ENCODE measurements around the gene SNAI1.

The SNAI1 gene

DNA sequence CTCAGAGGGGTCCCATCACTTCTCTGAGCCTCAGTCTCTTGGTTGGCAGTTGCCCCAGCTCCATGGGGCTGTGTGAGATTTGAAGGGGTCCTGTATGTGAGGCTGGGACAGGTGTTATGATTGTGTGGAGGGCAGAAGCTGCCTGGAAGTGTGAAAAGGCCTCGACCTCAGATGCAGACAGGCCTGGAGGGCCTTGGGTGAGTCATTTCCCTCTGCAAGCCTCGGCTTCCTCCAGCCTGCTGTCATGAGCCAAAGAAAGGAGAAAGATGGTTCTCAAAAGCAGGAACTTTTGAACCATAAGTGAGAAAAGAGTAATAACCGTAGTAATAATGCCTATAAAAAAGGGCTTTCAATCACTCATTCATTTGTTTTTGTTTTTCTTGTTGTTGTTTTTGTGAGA lies 37.5 kb downstream of the SNAI1 start:
- ATAC-seq, result peak; percentile 32; the same call in 1 of the 3 replicates
- TF ChIP-seq ZFP3 (CRISPR knock-in tag; IDR thresholded peaks at IDR 0.05) (no peak), RARB (CRISPR knock-in tag; IDR thresholded peaks at IDR 0.05) (no peak), ISL1 (CRISPR knock-in tag; IDR thresholded peaks at IDR 0.05) (no peak), TCF4 (CRISPR knock-in tag; IDR thresholded peaks at IDR 0.05; ENCODE audit: borderline replicate concordance) (no peak), ZNF70 (CRISPR knock-in tag; IDR thresholded peaks at IDR 0.05) (no peak), SNAI2 (CRISPR knock-in tag; IDR thresholded peaks at IDR 0.05) (no peak), PPARA (CRISPR knock-in tag; IDR thresholded peaks at IDR 0.05; ENCODE audit: borderline replicate concordance) (no peak), ZNF565 (CRISPR knock-in tag; conservative IDR thresholded peaks at IDR 0.05; ENCODE audit: low read depth) (no peak), ARNTL (CRISPR knock-in tag; IDR thresholded peaks at IDR 0.05; ENCODE audit: borderline replicate concordance, low read depth) (no peak), OSR1 (CRISPR knock-in tag; IDR thresholded peaks at IDR 0.05) (no peak)
- TF ChIP-seq, protein P1, sequence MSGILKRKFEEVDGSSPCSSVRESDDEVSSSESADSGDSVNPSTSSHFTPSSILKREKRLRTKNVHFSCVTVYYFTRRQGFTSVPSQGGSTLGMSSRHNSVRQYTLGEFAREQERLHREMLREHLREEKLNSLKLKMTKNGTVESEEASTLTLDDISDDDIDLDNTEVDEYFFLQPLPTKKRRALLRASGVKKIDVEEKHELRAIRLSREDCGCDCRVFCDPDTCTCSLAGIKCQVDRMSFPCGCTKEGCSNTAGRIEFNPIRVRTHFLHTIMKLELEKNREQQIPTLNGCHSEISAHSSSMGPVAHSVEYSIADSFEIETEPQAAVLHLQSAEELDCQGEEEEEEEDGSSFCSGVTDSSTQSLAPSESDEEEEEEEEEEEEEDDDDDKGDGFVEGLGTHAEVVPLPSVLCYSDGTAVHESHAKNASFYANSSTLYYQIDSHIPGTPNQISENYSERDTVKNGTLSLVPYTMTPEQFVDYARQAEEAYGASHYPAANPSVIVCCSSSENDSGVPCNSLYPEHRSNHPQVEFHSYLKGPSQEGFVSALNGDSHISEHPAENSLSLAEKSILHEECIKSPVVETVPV (CRISPR knock-in tag; IDR thresholded peaks at IDR 0.05), result no peak
- TF ChIP-seq, protein P2, sequence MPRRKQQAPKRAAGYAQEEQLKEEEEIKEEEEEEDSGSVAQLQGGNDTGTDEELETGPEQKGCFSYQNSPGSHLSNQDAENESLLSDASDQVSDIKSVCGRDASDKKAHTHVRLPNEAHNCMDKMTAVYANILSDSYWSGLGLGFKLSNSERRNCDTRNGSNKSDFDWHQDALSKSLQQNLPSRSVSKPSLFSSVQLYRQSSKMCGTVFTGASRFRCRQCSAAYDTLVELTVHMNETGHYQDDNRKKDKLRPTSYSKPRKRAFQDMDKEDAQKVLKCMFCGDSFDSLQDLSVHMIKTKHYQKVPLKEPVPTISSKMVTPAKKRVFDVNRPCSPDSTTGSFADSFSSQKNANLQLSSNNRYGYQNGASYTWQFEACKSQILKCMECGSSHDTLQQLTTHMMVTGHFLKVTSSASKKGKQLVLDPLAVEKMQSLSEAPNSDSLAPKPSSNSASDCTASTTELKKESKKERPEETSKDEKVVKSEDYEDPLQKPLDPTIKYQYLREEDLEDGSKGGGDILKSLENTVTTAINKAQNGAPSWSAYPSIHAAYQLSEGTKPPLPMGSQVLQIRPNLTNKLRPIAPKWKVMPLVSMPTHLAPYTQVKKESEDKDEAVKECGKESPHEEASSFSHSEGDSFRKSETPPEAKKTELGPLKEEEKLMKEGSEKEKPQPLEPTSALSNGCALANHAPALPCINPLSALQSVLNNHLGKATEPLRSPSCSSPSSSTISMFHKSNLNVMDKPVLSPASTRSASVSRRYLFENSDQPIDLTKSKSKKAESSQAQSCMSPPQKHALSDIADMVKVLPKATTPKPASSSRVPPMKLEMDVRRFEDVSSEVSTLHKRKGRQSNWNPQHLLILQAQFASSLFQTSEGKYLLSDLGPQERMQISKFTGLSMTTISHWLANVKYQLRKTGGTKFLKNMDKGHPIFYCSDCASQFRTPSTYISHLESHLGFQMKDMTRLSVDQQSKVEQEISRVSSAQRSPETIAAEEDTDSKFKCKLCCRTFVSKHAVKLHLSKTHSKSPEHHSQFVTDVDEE (CRISPR knock-in tag; IDR thresholded peaks at IDR 0.05), result no peak
- TF ChIP-seq, protein P3, sequence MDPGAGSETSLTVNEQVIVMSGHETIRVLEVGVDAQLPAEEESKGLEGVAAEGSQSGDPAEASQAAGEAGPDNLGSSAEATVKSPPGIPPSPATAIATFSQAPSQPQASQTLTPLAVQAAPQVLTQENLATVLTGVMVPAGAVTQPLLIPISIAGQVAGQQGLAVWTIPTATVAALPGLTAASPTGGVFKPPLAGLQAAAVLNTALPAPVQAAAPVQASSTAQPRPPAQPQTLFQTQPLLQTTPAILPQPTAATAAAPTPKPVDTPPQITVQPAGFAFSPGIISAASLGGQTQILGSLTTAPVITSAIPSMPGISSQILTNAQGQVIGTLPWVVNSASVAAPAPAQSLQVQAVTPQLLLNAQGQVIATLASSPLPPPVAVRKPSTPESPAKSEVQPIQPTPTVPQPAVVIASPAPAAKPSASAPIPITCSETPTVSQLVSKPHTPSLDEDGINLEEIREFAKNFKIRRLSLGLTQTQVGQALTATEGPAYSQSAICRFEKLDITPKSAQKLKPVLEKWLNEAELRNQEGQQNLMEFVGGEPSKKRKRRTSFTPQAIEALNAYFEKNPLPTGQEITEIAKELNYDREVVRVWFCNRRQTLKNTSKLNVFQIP (CRISPR knock-in tag; IDR thresholded peaks at IDR 0.05; ENCODE audit: borderline replicate concordance, low read depth), result no peak

DNA sequence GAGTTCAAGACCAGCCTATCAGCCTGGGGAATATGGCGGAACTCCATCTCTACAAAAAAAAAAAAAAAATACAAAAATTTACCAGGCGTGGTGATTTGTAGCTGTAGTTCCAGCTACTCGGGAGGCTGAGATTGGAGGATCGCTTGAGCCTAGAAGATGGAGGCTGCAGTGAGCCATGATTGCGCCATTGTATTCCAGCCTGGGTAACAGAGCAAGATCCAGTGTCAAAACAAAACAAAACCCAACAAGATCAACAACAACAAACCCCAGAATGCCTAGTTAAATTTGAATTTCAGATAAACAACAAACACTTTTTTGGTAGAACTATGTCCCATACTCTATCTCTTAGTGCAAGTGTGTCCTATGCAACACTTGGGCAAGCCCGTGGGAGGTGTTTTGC lies 39.9 kb downstream of the SNAI1 start:
- TF ChIP-seq, protein P4, sequence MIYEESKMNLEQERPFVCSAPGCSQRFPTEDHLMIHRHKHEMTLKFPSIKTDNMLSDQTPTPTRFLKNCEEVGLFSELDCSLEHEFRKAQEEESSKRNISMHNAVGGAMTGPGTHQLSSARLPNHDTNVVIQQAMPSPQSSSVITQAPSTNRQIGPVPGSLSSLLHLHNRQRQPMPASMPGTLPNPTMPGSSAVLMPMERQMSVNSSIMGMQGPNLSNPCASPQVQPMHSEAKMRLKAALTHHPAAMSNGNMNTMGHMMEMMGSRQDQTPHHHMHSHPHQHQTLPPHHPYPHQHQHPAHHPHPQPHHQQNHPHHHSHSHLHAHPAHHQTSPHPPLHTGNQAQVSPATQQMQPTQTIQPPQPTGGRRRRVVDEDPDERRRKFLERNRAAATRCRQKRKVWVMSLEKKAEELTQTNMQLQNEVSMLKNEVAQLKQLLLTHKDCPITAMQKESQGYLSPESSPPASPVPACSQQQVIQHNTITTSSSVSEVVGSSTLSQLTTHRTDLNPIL (CRISPR knock-in tag; IDR thresholded peaks at IDR 0.05; ENCODE audit: low read depth), result no peak
- TF ChIP-seq CSDC2 (CRISPR knock-in tag; IDR thresholded peaks at IDR 0.05), result no peak
- no peak for TF ChIP-seq ARNTL (CRISPR knock-in tag; IDR thresholded peaks at IDR 0.05; ENCODE audit: borderline replicate concordance, low read depth)
- ATAC-seq, result no peak

DNA sequence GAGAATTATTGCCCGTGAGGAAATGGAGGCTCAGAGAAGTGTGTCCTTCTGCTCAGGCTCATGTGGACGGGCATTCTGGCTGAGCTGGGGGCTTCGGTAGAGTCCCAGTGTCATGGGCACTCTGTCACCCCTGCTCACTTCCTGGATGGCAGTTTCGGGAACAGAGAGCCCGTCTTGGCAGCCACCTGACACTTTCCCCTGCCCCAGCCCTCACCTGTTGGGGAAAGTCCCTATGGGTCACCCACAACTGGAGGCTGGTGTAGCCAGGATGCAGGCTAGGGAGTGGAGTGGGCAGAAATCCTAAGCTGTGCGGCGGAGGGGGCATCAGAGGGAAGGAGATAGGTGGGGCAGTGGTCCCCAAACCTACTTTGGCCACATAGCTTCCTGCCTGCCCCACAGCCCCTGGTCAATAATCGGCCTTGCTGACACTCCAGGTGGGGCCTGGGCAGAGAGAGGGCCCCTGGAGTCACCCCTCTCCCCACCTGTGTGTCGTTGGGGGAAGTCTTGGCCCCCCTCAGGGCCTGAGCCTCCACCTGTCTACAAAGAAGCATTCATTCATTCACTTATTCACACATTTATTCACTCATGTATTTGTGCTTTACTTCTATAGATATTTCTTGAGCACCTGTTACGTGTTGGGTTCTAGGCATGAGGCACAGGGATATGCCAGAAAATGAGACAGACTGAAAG lies 40.5 kb downstream of the SNAI1 start:
- no peak for ATAC-seq
- no peak for TF ChIP-seq ESRRG (CRISPR knock-in tag; IDR thresholded peaks at IDR 0.05)
- TF ChIP-seq ZFP3 (CRISPR knock-in tag; IDR thresholded peaks at IDR 0.05), result no peak
- TF ChIP-seq OSR1 (CRISPR knock-in tag; IDR thresholded peaks at IDR 0.05), result no peak
- TF ChIP-seq CSDC2 (CRISPR knock-in tag; IDR thresholded peaks at IDR 0.05), result no peak
- no peak for TF ChIP-seq ZFP30 (CRISPR knock-in tag; IDR thresholded peaks at IDR 0.05)
- no peak for TF ChIP-seq GLIS3 (CRISPR knock-in tag; IDR thresholded peaks at IDR 0.05)

DNA sequence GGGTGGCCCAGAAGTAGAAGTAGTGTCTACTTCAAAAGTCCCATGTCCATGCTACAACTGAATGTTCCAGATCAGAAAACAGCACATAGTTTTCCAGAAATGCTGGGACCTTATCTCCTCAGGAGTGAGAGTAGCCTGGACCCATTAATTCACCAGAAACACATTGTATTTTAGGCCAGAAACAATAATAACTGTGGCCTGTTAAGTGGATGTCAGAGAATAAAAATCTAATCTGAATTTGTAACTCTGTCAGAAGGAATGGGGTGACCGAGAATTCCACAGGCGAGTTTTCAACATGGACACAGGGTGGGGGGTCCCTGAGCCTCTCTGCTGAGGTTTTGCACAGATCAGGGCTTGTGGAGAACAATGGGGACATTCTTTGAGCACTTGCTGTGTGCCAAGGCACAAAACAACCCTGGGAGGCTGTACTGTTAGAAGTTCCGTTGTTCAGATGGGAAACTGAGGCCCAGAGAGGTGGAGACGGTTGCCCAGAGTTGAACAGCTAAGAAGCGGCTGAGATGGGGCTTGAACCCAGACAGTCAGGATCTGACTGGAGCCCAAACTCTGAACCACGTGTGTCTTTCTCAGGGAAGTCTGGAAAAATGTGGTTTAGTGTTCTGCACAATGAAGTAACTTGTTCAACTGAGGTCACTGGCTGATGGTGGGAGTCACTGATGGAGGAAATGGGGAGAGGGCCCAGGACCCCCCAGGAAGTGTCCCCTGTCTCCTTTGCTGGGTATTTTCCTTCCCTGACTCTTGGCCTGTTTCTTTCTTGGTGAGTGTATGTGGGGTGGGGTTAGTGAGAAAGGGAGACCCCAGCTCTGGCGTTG lies 44.2 kb downstream of the SNAI1 start:
- no peak for ATAC-seq
- no peak for TF ChIP-seq ZC3H10 (CRISPR knock-in tag; IDR thresholded peaks at IDR 0.05)
- no peak for TF ChIP-seq ZFP3 (CRISPR knock-in tag; IDR thresholded peaks at IDR 0.05)
- TF ChIP-seq BACH2 (CRISPR knock-in tag; IDR thresholded peaks at IDR 0.05; ENCODE audit: borderline replicate concordance), result no peak
- no peak for TF ChIP-seq ZFP30 (CRISPR knock-in tag; IDR thresholded peaks at IDR 0.05)
- TF ChIP-seq, protein P3 (CRISPR knock-in tag; IDR thresholded peaks at IDR 0.05; ENCODE audit: borderline replicate concordance, low read depth), result no peak
- no peak for TF ChIP-seq ARNTL (CRISPR knock-in tag; IDR thresholded peaks at IDR 0.05; ENCODE audit: borderline replicate concordance, low read depth)
- no peak for TF ChIP-seq PPARA (CRISPR knock-in tag; IDR thresholded peaks at IDR 0.05; ENCODE audit: borderline replicate concordance)
- TF ChIP-seq ESRRG (CRISPR knock-in tag; IDR thresholded peaks at IDR 0.05), result no peak
- no peak for TF ChIP-seq OSR1 (CRISPR knock-in tag; IDR thresholded peaks at IDR 0.05)
- no peak for TF ChIP-seq TCF4 (CRISPR knock-in tag; IDR thresholded peaks at IDR 0.05; ENCODE audit: borderline replicate concordance)
- TF ChIP-seq, protein P1 (CRISPR knock-in tag; IDR thresholded peaks at IDR 0.05), result no peak
- TF ChIP-seq TOX (CRISPR knock-in tag; IDR thresholded peaks at IDR 0.05; ENCODE audit: borderline replicate concordance), result no peak
- TF ChIP-seq, protein P4 (CRISPR knock-in tag; IDR thresholded peaks at IDR 0.05; ENCODE audit: low read depth), result no peak
- no peak for TF ChIP-seq CSDC2 (CRISPR knock-in tag; IDR thresholded peaks at IDR 0.05)
- no peak for TF ChIP-seq ZNF70 (CRISPR knock-in tag; IDR thresholded peaks at IDR 0.05)
- no peak for TF ChIP-seq RARB (CRISPR knock-in tag; IDR thresholded peaks at IDR 0.05)
